Hepatocyte (in vitro differentiated cells): ENCODE measurements around the gene INMT. TPM values are rescaled to one million over a fixed set of nuclear protein-coding genes. Genes with fewer than 3 reads are reported as not detected.

ENCODE experiments used
- DNase-seq: peaks from one replicate; pipeline ENCODE4 v3.0.0-alpha.2; 2016; ENCODE audit warnings: low spot score
- H2AFZ ChIP-seq: fragments of 200-600 bp; sonication (generic); 2 replicates; pipeline ENCODE4 v1.6.0; 2016; ENCODE audit warnings: antibody characterized with exemption, mild to moderate bottlenecking
- H3K27ac ChIP-seq: fragments of 200-600 bp; sonication (generic); 2 replicates; pipeline ENCODE4 v1.5.1; 2016; ENCODE audit warnings: mild to moderate bottlenecking
- H3K27me3 ChIP-seq: fragments of 200-600 bp; sonication (generic); 2 replicates; pipeline ENCODE4 v1.6.1; 2016
- H3K36me3 ChIP-seq: fragments of 200-600 bp; sonication (generic); replicated peaks from 2 replicates; pipeline ENCODE4 v1.5.1; 2016; ENCODE audit warnings: low read depth; ENCODE audit not compliant: insufficient read depth
- H3K4me1 ChIP-seq: fragments of 200-600 bp; sonication (generic); 2 replicates; pipeline ENCODE4 v1.5.1; 2016; ENCODE audit warnings: mild to moderate bottlenecking, moderate library complexity; ENCODE audit not compliant: insufficient read depth
- H3K4me2 ChIP-seq: fragments of 200-600 bp; sonication (generic); 2 replicates; pipeline ENCODE4 v1.6.0; 2016
- H3K4me3 ChIP-seq: fragments of 200-600 bp; sonication (generic); 2 replicates; pipeline ENCODE4 v1.5.1; 2016; ENCODE audit warnings: mild to moderate bottlenecking
- H3K79me2 ChIP-seq: fragments of 200-600 bp; sonication (generic); 2 replicates; pipeline ENCODE4 v1.6.0; 2017; ENCODE audit warnings: mild to moderate bottlenecking
- H3K9me2 ChIP-seq: fragments of 200-600 bp; sonication (generic); replicated peaks from 2 replicates; pipeline ENCODE4 v1.6.0; 2017; ENCODE audit warnings: mild to moderate bottlenecking; ENCODE audit not compliant: insufficient read depth
- H3K9me3 ChIP-seq: fragments of 200-600 bp; sonication (generic); 2 replicates; pipeline ENCODE4 v1.5.1; 2016; ENCODE audit warnings: low read depth, mild to moderate bottlenecking
- H4K20me1 ChIP-seq: fragments of 200-600 bp; sonication (generic); 2 replicates; pipeline ENCODE4 v1.6.0; 2016; ENCODE audit warnings: mild to moderate bottlenecking; ENCODE audit not compliant: insufficient read depth, poor library complexity, severe bottlenecking
- EZH2 ChIP-seq: fragments of 200-600 bp; sonication (generic); IDR thresholded peaks from 2 replicates; pipeline ENCODE4 v1.6.1; 2016; ENCODE audit warnings: antibody characterized with exemption, mild to moderate bottlenecking, borderline replicate concordance
- EZH2phosphoT487 ChIP-seq: fragments of 200-600 bp; sonication (generic); IDR thresholded peaks from one replicate; pipeline ENCODE4 v1.6.1; 2018; ENCODE audit warnings: antibody characterized with exemption, mild to moderate bottlenecking, low read depth, moderate library complexity; ENCODE audit not compliant: unreplicated experiment, severe bottlenecking
- WGBS: methylation state at CpG from one replicate; pipeline ENCODE4 v1.1.6; 2016; ENCODE audit warnings: low lambda C conversion rate; ENCODE audit errors: missing lambda C conversion rate; 5-methylcytosine and 5-hydroxymethylcytosine counted together
- polyA plus RNA-seq: library from polyadenylated mRNA; unstranded; fragments of >200 nt; fragmentation: Nextera tagmentation; extraction: Ambion mirVana; gene quantifications from 2 replicates; pipeline ENCODE4 v1.2.1, GENCODE V29; 2016
- total RNA-seq: library from RNA; depleted of rRNA; stranded (reverse); fragments of >200 nt; gene quantifications from 2 replicates; pipeline ENCODE4 v1.2.3, GENCODE V29; 2014
- TF ChIP-seq, protein P1 (sequence below): fragments of 200-600 bp; sonication (generic); IDR thresholded peaks from 2 replicates; pipeline ENCODE4 v1.5.1; 2016; ENCODE audit warnings: antibody characterized with exemption, mild to moderate bottlenecking; ENCODE audit not compliant: poor library complexity

The INMT gene
- total and polyA plus RNA-seq, 2 experiments from 2014 or later = 17.4 to 18.4 TPM

DNA sequence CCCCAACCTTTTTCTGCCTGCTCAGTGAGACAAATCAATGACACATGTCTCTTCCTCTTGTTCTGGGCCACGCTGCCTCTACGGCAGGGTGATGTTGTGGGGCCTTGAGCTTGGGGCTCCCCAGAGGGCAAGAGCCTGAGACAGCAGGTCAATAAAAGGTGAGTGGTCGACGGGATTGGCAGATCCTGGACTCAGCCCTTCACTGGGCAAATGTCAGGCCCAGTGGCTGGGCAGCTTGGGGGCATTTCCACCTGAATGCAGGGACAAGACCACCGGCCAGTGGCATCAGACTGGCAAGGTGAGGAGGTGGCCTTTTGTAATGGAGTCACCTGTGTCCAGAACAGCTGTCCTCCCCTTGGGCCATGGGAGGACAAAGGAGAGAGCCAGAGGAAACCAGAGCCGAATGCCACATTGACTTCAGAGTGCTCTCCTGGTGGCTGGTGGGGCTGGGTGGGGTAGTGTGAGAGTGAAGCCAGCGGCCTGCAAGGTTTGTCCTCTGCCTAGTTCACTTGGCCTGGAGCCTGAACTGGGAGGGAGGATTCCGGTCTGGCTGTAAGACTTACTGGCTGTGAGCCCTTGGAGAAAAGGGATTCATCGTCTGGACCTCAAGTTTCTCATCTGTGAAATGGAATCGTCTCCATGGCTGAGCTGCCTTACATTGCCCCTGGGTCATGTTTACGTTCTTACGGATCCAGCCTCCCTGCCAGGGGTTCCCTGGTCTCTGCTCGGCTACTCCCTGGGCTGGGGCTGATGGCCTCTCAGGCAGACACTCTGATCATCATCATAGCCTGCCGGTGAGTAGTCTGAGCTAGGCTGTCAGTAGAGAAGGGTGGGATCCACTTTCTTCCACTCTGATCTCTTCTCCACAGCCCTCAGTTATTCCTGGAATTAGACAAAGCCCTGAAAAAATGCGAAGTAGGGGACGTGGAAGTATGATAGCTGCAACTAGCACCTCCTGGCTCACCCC lies 44.3 kb upstream of the INMT start:
- Histone ChIP-seq H3K4me1 (no peaks in the 10 kb centered on the region), H4K20me1 (no peaks in the 10 kb centered on the region), H2AFZ (no peak overlapping the region), H3K79me2 (no peaks in the 10 kb centered on the region), H3K9me3 (no peaks in the 10 kb centered on the region), H3K4me3 (no peak overlapping the region), H3K27ac (no peak overlapping the region), H3K9me2 (no peaks in the 10 kb centered on the region), H3K4me2 (no peak overlapping the region), H3K27me3 (no peaks in the 10 kb centered on the region), H3K36me3 (no peaks in the 10 kb centered on the region)
- 75% methylated on average over 16 of the region's 16 CpGs for WGBS
- no peak for DNase-seq
- no peak for TF ChIP-seq EZH2phosphoT487
- no peak for TF ChIP-seq EZH2
- TF ChIP-seq, protein P1, sequence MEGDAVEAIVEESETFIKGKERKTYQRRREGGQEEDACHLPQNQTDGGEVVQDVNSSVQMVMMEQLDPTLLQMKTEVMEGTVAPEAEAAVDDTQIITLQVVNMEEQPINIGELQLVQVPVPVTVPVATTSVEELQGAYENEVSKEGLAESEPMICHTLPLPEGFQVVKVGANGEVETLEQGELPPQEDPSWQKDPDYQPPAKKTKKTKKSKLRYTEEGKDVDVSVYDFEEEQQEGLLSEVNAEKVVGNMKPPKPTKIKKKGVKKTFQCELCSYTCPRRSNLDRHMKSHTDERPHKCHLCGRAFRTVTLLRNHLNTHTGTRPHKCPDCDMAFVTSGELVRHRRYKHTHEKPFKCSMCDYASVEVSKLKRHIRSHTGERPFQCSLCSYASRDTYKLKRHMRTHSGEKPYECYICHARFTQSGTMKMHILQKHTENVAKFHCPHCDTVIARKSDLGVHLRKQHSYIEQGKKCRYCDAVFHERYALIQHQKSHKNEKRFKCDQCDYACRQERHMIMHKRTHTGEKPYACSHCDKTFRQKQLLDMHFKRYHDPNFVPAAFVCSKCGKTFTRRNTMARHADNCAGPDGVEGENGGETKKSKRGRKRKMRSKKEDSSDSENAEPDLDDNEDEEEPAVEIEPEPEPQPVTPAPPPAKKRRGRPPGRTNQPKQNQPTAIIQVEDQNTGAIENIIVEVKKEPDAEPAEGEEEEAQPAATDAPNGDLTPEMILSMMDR = no peak

DNA sequence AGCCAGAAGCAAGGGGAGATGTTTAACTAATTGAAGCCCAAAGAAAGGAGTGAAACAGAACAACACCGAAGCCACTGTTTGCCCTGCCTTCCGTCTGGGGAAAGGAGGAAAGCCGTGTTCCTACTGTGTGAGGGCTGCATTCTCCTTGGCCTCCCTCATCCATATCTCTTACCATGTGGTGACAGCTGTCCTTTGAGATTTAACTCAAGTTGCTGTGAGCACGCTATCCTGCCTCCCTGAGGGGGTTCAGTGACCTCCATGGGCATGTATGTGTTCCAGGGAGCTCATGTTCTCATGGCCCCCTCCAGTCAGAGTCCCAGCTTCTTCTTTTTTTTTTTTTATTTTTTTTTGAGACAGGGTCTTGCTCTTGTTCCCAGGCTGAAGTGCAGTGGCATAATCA lies 43.5 kb upstream of the INMT start:
- Histone ChIP-seq H4K20me1 (no peaks in the 10 kb centered on the region), H3K27me3 (no peaks in the 10 kb centered on the region), H3K9me2 (no peaks in the 10 kb centered on the region), H3K4me2 (no peak overlapping the region), H3K4me1 (no peaks in the 10 kb centered on the region), H3K4me3 (no peak overlapping the region), H3K36me3 (no peaks in the 10 kb centered on the region), H3K79me2 (no peaks in the 10 kb centered on the region), H3K9me3 (no peaks in the 10 kb centered on the region), H2AFZ (no peak overlapping the region), H3K27ac (no peak overlapping the region)
- WGBS = 75% methylated on average over 4 of the region's 4 CpGs
- no peak for DNase-seq
- TF ChIP-seq, protein P1 = no peak
- TF ChIP-seq EZH2phosphoT487 (no peak), EZH2 (no peak)

- TF ChIP-seq, protein P1 = no peak
- TF ChIP-seq EZH2 = no peak
- TF ChIP-seq EZH2phosphoT487 = no peak
- no peak overlapping the region for H3K4me3 ChIP-seq
- H3K27ac ChIP-seq = no peak overlapping the region
- H4K20me1 ChIP-seq = no peaks in the 10 kb centered on the region
- H3K79me2 ChIP-seq = no peaks in the 10 kb centered on the region
- H3K27me3 ChIP-seq = no peaks in the 10 kb centered on the region
- 89% methylated on average over 3 of the region's 3 CpGs for WGBS
- no peaks in the 10 kb centered on the region for H3K9me2 ChIP-seq
- H2AFZ ChIP-seq = no peak overlapping the region
- H3K4me2 ChIP-seq = no peak overlapping the region
- no peaks in the 10 kb centered on the region for H3K36me3 ChIP-seq
- no peaks in the 10 kb centered on the region for H3K9me3 ChIP-seq
- DNase-seq = no peak
- H3K4me1 ChIP-seq = no peaks in the 10 kb centered on the region
Observed at GRCh38 chr7:30708983-30709382, 43.0 kb upstream of the INMT start.
